ENCODE results near the gene TXNIP.
"Not testable (repeated sequence)": the region's sequence is repeated elsewhere in the genome, so short reads cannot be mapped to it uniquely, and the experiment has no call there.

DNA sequence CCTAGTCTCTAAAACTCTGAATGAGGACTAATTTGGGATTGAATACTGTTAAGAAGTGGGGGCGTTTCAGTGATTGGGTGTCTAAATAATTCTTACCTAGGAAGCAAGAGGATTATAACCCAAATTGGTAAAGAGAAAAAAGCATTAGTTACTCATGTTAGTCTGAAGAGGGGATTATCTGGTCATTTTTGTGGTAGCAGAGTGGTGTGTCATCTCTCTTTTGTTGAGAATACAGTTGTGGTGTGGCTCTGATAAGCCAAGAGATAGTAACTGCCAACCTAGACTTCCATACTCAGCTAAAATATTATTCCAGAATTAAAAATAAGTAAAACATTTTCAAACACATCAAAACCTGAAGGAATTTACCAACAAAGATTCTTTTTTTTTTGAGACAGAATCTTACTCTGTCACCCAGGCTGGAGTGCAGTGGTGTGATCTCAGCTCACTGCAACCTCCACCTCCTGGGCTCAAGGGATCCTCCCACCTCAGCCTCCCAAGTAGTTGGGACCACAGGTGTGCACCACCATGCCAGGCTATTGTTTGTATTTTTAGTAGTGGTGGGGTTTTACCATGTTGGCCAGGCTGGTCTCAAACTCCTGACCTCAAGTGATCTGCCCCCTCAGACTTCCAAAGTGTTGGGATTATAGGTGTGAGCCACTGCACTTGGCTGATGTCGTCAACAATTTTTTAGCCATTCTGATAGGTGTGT is 29.6 kb upstream of the TXNIP start:
- TF ChIP-seq, protein P1, sequence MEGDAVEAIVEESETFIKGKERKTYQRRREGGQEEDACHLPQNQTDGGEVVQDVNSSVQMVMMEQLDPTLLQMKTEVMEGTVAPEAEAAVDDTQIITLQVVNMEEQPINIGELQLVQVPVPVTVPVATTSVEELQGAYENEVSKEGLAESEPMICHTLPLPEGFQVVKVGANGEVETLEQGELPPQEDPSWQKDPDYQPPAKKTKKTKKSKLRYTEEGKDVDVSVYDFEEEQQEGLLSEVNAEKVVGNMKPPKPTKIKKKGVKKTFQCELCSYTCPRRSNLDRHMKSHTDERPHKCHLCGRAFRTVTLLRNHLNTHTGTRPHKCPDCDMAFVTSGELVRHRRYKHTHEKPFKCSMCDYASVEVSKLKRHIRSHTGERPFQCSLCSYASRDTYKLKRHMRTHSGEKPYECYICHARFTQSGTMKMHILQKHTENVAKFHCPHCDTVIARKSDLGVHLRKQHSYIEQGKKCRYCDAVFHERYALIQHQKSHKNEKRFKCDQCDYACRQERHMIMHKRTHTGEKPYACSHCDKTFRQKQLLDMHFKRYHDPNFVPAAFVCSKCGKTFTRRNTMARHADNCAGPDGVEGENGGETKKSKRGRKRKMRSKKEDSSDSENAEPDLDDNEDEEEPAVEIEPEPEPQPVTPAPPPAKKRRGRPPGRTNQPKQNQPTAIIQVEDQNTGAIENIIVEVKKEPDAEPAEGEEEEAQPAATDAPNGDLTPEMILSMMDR (IDR thresholded peaks at IDR 0.05 in 8 of 11, conservative IDR thresholded peaks at IDR 0.05 in 3 of 11) = not testable (repeated sequence)
- TF ChIP-seq POLR2AphosphoS5, POLR2A (IDR thresholded peaks at IDR 0.05): not testable (repeated sequence)
